Psoas muscle (tissue), 8 donors: Measurements from ENCODE around the gene PIP5KL1. TPM values are rescaled to one million over a fixed set of nuclear protein-coding genes. Genes with fewer than 3 reads are reported as not detected.

Experiments
- ATAC-seq, 4 donors: fragments of 200-7000 bp; cut with Tn5 transposase; one replicate each; pipeline ENCODE4 v1.9.1; 2020; ENCODE audit warnings: moderate library complexity in 3 of 4, mild to moderate bottlenecking in 2 of 4
- DNase-seq, 2 donors: peaks; one replicate each; pipeline ENCODE4 v3.0.0-alpha.2; 2020
- H3K27ac ChIP-seq: fragments of 200-600 bp; one replicate; pipeline ENCODE4 v1.8.0; 2022
- H3K27me3 ChIP-seq, 3 donors: fragments of 200-600 bp in 1 of 3; one replicate each; pipeline versions ENCODE4 v1.6.1 to v1.8.0; 2013 to 2022; ENCODE audit warnings: low read length in 2 of 3, mild to moderate bottlenecking in 2 of 3, moderate library complexity in 1 of 3; ENCODE audit not compliant: insufficient read depth in 3 of 3
- H3K36me3 ChIP-seq, 2 donors: fragments of 200-600 bp in 1 of 2; one replicate each; pipeline versions ENCODE4 v1.6.1 to v1.8.0; 2013 to 2022; ENCODE audit warnings: low read depth in 1 of 2, mild to moderate bottlenecking in 1 of 2, moderate library complexity in 1 of 2; ENCODE audit not compliant: insufficient read depth in 1 of 2
- H3K4me1 ChIP-seq: fragments of 200-600 bp; one replicate; pipeline ENCODE4 v1.8.0; 2022
- H3K4me3 ChIP-seq: fragments of 200-600 bp; one replicate; pipeline ENCODE4 v1.8.0; 2022; ENCODE audit warnings: mild to moderate bottlenecking
- H3K9me3 ChIP-seq: fragments of 200-600 bp; one replicate; pipeline ENCODE4 v1.8.0; 2022
- WGBS, 3 donors: extraction: QIAGEN DNeasy Blood & Tissue Kit; methylation state at CpG; one replicate each; pipeline versions ENCODE4 v1.1.6 to v1.1.7; 2013; 5-methylcytosine and 5-hydroxymethylcytosine counted together
- intact Hi-C, 2 donors: fragments of 100-400 bp; cut with DNase I; formaldehyde crosslinking; loops; one replicate each; pipeline versions ENCODE4 v1.11.0 to v1.14.2; 2022
- polyA plus RNA-seq, 3 donors: library from polyadenylated mRNA; stranded (reverse); fragments of 200-250 nt; gene quantifications; one replicate each; pipeline ENCODE4 v1.2.3, GENCODE V29; 2013
- total RNA-seq, 4 donors: library from RNA; stranded (reverse); fragmentation: NEBNext Ultra II Directional in 2 of 4; extraction: Animal tissue kit (Norgen Biotek cat#: 25700) in 2 of 4; gene quantifications; one replicate each; pipeline versions ENCODE4 v1.2.1 to v1.2.4, GENCODE V29; 2021 to 2023
- TF ChIP-seq, protein P1 (sequence below): fragments of 200-600 bp; IDR thresholded peaks from one replicate; pipeline ENCODE4 v1.8.0; 2022; ENCODE audit warnings: antibody characterized with exemption
- donor health status: healthy with polysubstance abuse.
- donor health status: DM: no; HTN: no; CAD: no; lungs with moderate emphysema.
- donor health status: Bipolar disorder and iron deficiency.
- donor health status: healthy.
- donor health status: DM: yes; HTN: yes; CAD: no.
- donor health status: DM: no; HTN: no; CAD: no.
- donor health status: DM: no; HTN: no; CAD: no.
- donor health status: DM: yes; HTN: yes; CAD: no.

The PIP5KL1 gene
- total and polyA plus RNA-seq, 7 donors: 0.05 to 0.44 (median 0.26) TPM; not detected in 3

GRCh38 chr9:127873223-127873691, 57.3 kb downstream of the PIP5KL1 start:
- peaks cover 0 to 50% of the 10 kb centered on the region in 2 donors for H3K36me3 ChIP-seq
- peaks cover 40% of the 10 kb centered on the region for H3K4me1 ChIP-seq
- DNase-seq (no peak), ATAC-seq (no peak)
- H3K9me3 ChIP-seq: no peaks in the 10 kb centered on the region
- H3K27me3 ChIP-seq: no peaks in the 10 kb centered on the region
- peak overlapping the region; percentile 85 for H3K27ac ChIP-seq
- intact Hi-C loops: loop anchor here (5.0 kb wide), 5 partner anchors 44 to 281 kb away; partner anchors contain the start of genes TOR2A (in 2 of the 2), CDK9 (in 1 of the 2), FPGS (in 1 of the 2) and ST6GALNAC4 (in 1 of the 2)
- H3K4me3 ChIP-seq: peak overlapping the region; percentile 78
- 50 to 63% (median 56%) methylated on average over 18 to 19 of the region's 19 CpGs for WGBS, 3 donors
- TF ChIP-seq, protein P1, sequence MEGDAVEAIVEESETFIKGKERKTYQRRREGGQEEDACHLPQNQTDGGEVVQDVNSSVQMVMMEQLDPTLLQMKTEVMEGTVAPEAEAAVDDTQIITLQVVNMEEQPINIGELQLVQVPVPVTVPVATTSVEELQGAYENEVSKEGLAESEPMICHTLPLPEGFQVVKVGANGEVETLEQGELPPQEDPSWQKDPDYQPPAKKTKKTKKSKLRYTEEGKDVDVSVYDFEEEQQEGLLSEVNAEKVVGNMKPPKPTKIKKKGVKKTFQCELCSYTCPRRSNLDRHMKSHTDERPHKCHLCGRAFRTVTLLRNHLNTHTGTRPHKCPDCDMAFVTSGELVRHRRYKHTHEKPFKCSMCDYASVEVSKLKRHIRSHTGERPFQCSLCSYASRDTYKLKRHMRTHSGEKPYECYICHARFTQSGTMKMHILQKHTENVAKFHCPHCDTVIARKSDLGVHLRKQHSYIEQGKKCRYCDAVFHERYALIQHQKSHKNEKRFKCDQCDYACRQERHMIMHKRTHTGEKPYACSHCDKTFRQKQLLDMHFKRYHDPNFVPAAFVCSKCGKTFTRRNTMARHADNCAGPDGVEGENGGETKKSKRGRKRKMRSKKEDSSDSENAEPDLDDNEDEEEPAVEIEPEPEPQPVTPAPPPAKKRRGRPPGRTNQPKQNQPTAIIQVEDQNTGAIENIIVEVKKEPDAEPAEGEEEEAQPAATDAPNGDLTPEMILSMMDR: no peak

- TF ChIP-seq, protein P1: no peak
- peaks cover 0 to 56% of the 10 kb centered on the region in 2 donors for H3K36me3 ChIP-seq
- no peak overlapping the region for H3K4me3 ChIP-seq
- intact Hi-C loops: loop anchor here (5.0 kb wide), 5 partner anchors 45 to 280 kb away; partner anchors contain the start of genes TOR2A (in 2 of the 2), CDK9 (in 1 of the 2), FPGS (in 1 of the 2) and ST6GALNAC4 (in 1 of the 2)
- H3K9me3 ChIP-seq: no peaks in the 10 kb centered on the region
- peaks cover 38% of the 10 kb centered on the region for H3K4me1 ChIP-seq
- peak overlapping the region; percentile 85 for H3K27ac ChIP-seq
- ATAC-seq: no peak
- DNase-seq: no peak
- 83 to 91% (median 89%) methylated on average over 20 of the region's 20 CpGs for WGBS, 3 donors
- no peaks in the 10 kb centered on the region for H3K27me3 ChIP-seq
Measured at GRCh38 chr9:127872369-127873222, 58.0 kb downstream of the PIP5KL1 start.

GRCh38 chr9:127871531-127871930, 59.0 kb downstream of the PIP5KL1 start:
- Histone ChIP-seq H3K4me3 (no peak overlapping the region), H3K27ac (no peak overlapping the region), H3K4me1 (peaks cover 38% of the 10 kb centered on the region), H3K36me3 (peaks cover 0 to 65% of the 10 kb centered on the region in 2 donors), H3K27me3 (no peaks in the 10 kb centered on the region), H3K9me3 (no peaks in the 10 kb centered on the region)
- ATAC-seq (no peak), DNase-seq (no peak)
- TF ChIP-seq, protein P1: no peak
- WGBS, 3 donors: 76 to 86% (median 78%) methylated on average over 9 of the region's 9 CpGs
- intact Hi-C loops: loop anchor here (5.0 kb wide), 5 partner anchors 46 to 279 kb away; partner anchors contain the start of genes TOR2A (in 2 of the 2), CDK9 (in 1 of the 2), FPGS (in 1 of the 2) and ST6GALNAC4 (in 1 of the 2)

GRCh38 chr9:127870887-127871286, 59.7 kb downstream of the PIP5KL1 start:
- H3K27ac ChIP-seq: no peak overlapping the region
- H3K9me3 ChIP-seq: no peaks in the 10 kb centered on the region
- TF ChIP-seq, protein P1: no peak
- ATAC-seq (no peak), DNase-seq (no peak)
- peaks cover 0 to 70% of the 10 kb centered on the region in 2 donors for H3K36me3 ChIP-seq
- 74 to 88% (median 82%) methylated on average over 12 of the region's 12 CpGs for WGBS, 3 donors
- intact Hi-C loops: loop anchor here (5.0 kb wide), 5 partner anchors 46 to 279 kb away; partner anchors contain the start of genes TOR2A (in 2 of the 2), CDK9 (in 1 of the 2), FPGS (in 1 of the 2) and ST6GALNAC4 (in 1 of the 2)
- no peak overlapping the region for H3K4me3 ChIP-seq
- no peaks in the 10 kb centered on the region for H3K27me3 ChIP-seq
- H3K4me1 ChIP-seq: peaks cover 35% of the 10 kb centered on the region

Other genes with a start within 250 kb of the PIP5KL1 start
- under 1 TPM in 1 of 4 donors, not detected in 3; 0.10 TPM for gene CFAP157, start 223.8 kb downstream of the PIP5KL1 start, total RNA-seq
- gene CFAP157, start 223.8 kb downstream of the PIP5KL1 start, polyA plus RNA-seq: under 1 TPM; 0.18 to 0.34 (median 0.27) TPM
- 10 to 100 TPM in 3 of 4 donors, 1 to 10 TPM in 1; 7.9 to 37.7 (median 13.3) TPM for gene PTRH1, start 215.1 kb downstream of the PIP5KL1 start, total RNA-seq
- gene PTRH1, start 215.1 kb downstream of the PIP5KL1 start, polyA plus RNA-seq: 10 to 100 TPM; 21.8 to 44.6 (median 36.2) TPM
- under 1 TPM in 1 of 4 donors, not detected in 3; 0.10 TPM for gene TTC16, start 214.7 kb downstream of the PIP5KL1 start, total RNA-seq
- gene TTC16, start 214.7 kb downstream of the PIP5KL1 start, polyA plus RNA-seq: under 1 TPM in 2 of 3 donors, not detected in 1; 0.01 to 0.03 TPM
- gene TOR2A, start 195.5 kb downstream of the PIP5KL1 start, total RNA-seq: 1 to 10 TPM; 2.8 to 6.7 (median 4.0) TPM
- gene TOR2A, start 195.5 kb downstream of the PIP5KL1 start, polyA plus RNA-seq: 1 to 10 TPM; 4.6 to 6.9 (median 5.0) TPM
- gene SH2D3C, start 152.1 kb downstream of the PIP5KL1 start, total RNA-seq: 10 to 100 TPM in 2 of 4 donors, 1 to 10 TPM in 2; 8.3 to 12.0 (median 10.3) TPM
- gene SH2D3C, start 152.1 kb downstream of the PIP5KL1 start, polyA plus RNA-seq: 10 to 100 TPM in 1 of 3 donors, 1 to 10 TPM in 2; 5.3 to 10.0 (median 8.4) TPM
- 10 to 100 TPM; 26.5 to 46.1 (median 42.9) TPM for gene CDK9, start 144.7 kb downstream of the PIP5KL1 start, total RNA-seq
- 10 to 100 TPM; 29.7 to 39.3 (median 31.5) TPM for gene CDK9, start 144.7 kb downstream of the PIP5KL1 start, polyA plus RNA-seq
- 10 to 100 TPM; 39.7 to 61.9 (median 45.8) TPM for gene FPGS, start 127.9 kb downstream of the PIP5KL1 start, total RNA-seq
- gene FPGS, start 127.9 kb downstream of the PIP5KL1 start, polyA plus RNA-seq: 10 to 100 TPM; 21.9 to 32.3 (median 29.8) TPM
- gene ENG, start 76.1 kb downstream of the PIP5KL1 start, total RNA-seq: 10 to 100 TPM; 31.7 to 80.4 (median 54.3) TPM
- 10 to 100 TPM; 22.1 to 78.1 (median 28.6) TPM for gene ENG, start 76.1 kb downstream of the PIP5KL1 start, polyA plus RNA-seq
- 100 to 1,000 TPM; 369 to 854 (median 688) TPM for gene AK1, start 53.1 kb downstream of the PIP5KL1 start, total RNA-seq
- 100 to 1,000 TPM; 310 to 845 (median 778) TPM for gene AK1, start 53.1 kb downstream of the PIP5KL1 start, polyA plus RNA-seq
- 10 to 100 TPM; 20.3 to 26.1 (median 24.4) TPM for gene ST6GALNAC6, start 31.2 kb downstream of the PIP5KL1 start, total RNA-seq
- gene ST6GALNAC6, start 31.2 kb downstream of the PIP5KL1 start, polyA plus RNA-seq: 10 to 100 TPM; 18.5 to 35.5 (median 31.0) TPM
- 10 to 100 TPM in 3 of 4 donors, 1 to 10 TPM in 1; 8.9 to 52.6 (median 27.3) TPM for gene ST6GALNAC4, start 13.7 kb downstream of the PIP5KL1 start, total RNA-seq
- 10 to 100 TPM; 14.0 to 31.4 (median 14.8) TPM for gene ST6GALNAC4, start 13.7 kb downstream of the PIP5KL1 start, polyA plus RNA-seq
- 10 to 100 TPM in 3 of 4 donors, 1 to 10 TPM in 1; 9.7 to 17.4 (median 12.2) TPM for gene DPM2, start 7.1 kb upstream of the PIP5KL1 start, total RNA-seq
- 10 to 100 TPM; 16.6 to 39.6 (median 37.1) TPM for gene DPM2, start 7.1 kb upstream of the PIP5KL1 start, polyA plus RNA-seq
- 10 to 100 TPM in 1 of 4 donors, 1 to 10 TPM in 3; 3.6 to 11.4 (median 8.3) TPM for gene EEIG1, start 50.2 kb upstream of the PIP5KL1 start, total RNA-seq
- gene EEIG1, start 50.2 kb upstream of the PIP5KL1 start, polyA plus RNA-seq: 1 to 10 TPM; 3.6 to 6.1 (median 5.1) TPM
- 1 to 10 TPM; 5.9 to 8.7 (median 6.1) TPM for gene NAIF1, start 136.5 kb upstream of the PIP5KL1 start, total RNA-seq
- gene NAIF1, start 136.5 kb upstream of the PIP5KL1 start, polyA plus RNA-seq: 1 to 10 TPM; 4.2 to 8.0 (median 7.8) TPM
- 10 to 100 TPM in 2 of 4 donors, 1 to 10 TPM in 2; 3.6 to 50.3 (median 20.5) TPM for gene SLC25A25, start 137.5 kb upstream of the PIP5KL1 start, total RNA-seq
- gene SLC25A25, start 137.5 kb upstream of the PIP5KL1 start, polyA plus RNA-seq: 10 to 100 TPM in 2 of 3 donors, 1 to 10 TPM in 1; 9.3 to 12.5 (median 10.6) TPM
- gene PTGES2, start 197.0 kb upstream of the PIP5KL1 start, total RNA-seq: 100 to 1,000 TPM; 102 to 150 (median 116) TPM
- gene PTGES2, start 197.0 kb upstream of the PIP5KL1 start, polyA plus RNA-seq: 100 to 1,000 TPM in 2 of 3 donors, 10 to 100 TPM in 1; 61.2 to 134 (median 119) TPM
- gene LCN2, start 218.7 kb upstream of the PIP5KL1 start, total RNA-seq: 1 to 10 TPM in 2 of 4 donors, under 1 TPM in 1, not detected in 1; 0.47 to 2.1 (median 1.4) TPM
- gene LCN2, start 218.7 kb upstream of the PIP5KL1 start, polyA plus RNA-seq: under 1 TPM; 0.08 to 0.90 (median 0.69) TPM
- gene BBLN, start 229.5 kb upstream of the PIP5KL1 start, total RNA-seq: 10 to 100 TPM; 14.0 to 21.3 (median 17.8) TPM
- gene BBLN, start 229.5 kb upstream of the PIP5KL1 start, polyA plus RNA-seq: 10 to 100 TPM; 23.1 to 36.2 (median 27.8) TPM